Measurements from ENCODE around the gene VAV3. TPM values are rescaled to one million over a fixed set of nuclear protein-coding genes. Genes with fewer than 3 reads are reported as not detected.

The VAV3 gene
- total RNA-seq, 1 donor from 2014 or later: 2.6 TPM

- Mint-ChIP-seq H3K27me3 (ENCODE audit: low read depth, unreplicated experiment) (peaks cover 1% of the 10 kb centered on the region), H3K27ac (ENCODE audit: unreplicated experiment) (peak overlapping the region; percentile 79), H3K36me3 (ENCODE audit: low read depth, unreplicated experiment) (peaks cover 1% of the 10 kb centered on the region), H3K4me1 (ENCODE audit: low read depth, unreplicated experiment) (peaks cover 12% of the 10 kb centered on the region), H3K9me3 (ENCODE audit: unreplicated experiment) (no peaks in the 10 kb centered on the region), H3K4me3 (ENCODE audit: unreplicated experiment) (no peak overlapping the region)
- H3K9me3 ChIP-seq (ENCODE audit: insufficient read depth, low read depth, low read length): no peaks in the 10 kb centered on the region
- no peak overlapping the region for H3K4me3 ChIP-seq (ENCODE audit: insufficient read depth, low read depth, low read length)
- FAIRE-seq (no peak), DNase-seq (ENCODE audit: low read depth) (peak; percentile 77)
- H4K20me1 ChIP-seq (ENCODE audit: insufficient read depth, low read length): no peaks in the 10 kb centered on the region
- H3K79me2 ChIP-seq (ENCODE audit: insufficient read depth, low read length): no peaks in the 10 kb centered on the region
- no peak overlapping the region for H3K9ac ChIP-seq (ENCODE audit: low read length)
- no peak overlapping the region for H3K27ac ChIP-seq (ENCODE audit: low read depth, low read length)
- H3K4me2 ChIP-seq (ENCODE audit: low read length): peak overlapping the region; percentile 2
- peaks cover 9% of the 10 kb centered on the region for H3K4me1 ChIP-seq (ENCODE audit: insufficient read depth, low read length)
- no peak overlapping the region for H2AFZ ChIP-seq (ENCODE audit: low read depth, low read length)
- H3K36me3 ChIP-seq (ENCODE audit: insufficient read depth, low read length): no peaks in the 10 kb centered on the region
- peaks cover 4% of the 10 kb centered on the region for H3K27me3 ChIP-seq (ENCODE audit: insufficient read depth, low read length)
- no peak for TF ChIP-seq CTCF (IDR thresholded peaks at IDR 0.05; ENCODE audit: insufficient read depth, low read depth, low read length)
- TF ChIP-seq EZH2 (IDR thresholded peaks at IDR 0.05; ENCODE audit: insufficient read depth, low read length): no peak
These were observed 35.7 kb upstream of the VAV3 start for GRCh38 chr1:108000620-108001111.

- Histone ChIP-seq H3K9ac (ENCODE audit: low read length) (no peak overlapping the region), H4K20me1 (ENCODE audit: insufficient read depth, low read length) (no peaks in the 10 kb centered on the region), H3K36me3 (ENCODE audit: insufficient read depth, low read length) (no peaks in the 10 kb centered on the region), H3K9me3 (ENCODE audit: insufficient read depth, low read depth, low read length) (no peaks in the 10 kb centered on the region), H3K79me2 (ENCODE audit: insufficient read depth, low read length) (no peaks in the 10 kb centered on the region), H3K4me1 (ENCODE audit: insufficient read depth, low read length) (peaks cover 9% of the 10 kb centered on the region), H3K4me2 (ENCODE audit: low read length) (peak overlapping the region; percentile 2), H2AFZ (ENCODE audit: low read depth, low read length) (no peak overlapping the region), H3K27me3 (ENCODE audit: insufficient read depth, low read length) (peaks cover 4% of the 10 kb centered on the region), H3K27ac (ENCODE audit: low read depth, low read length) (no peak overlapping the region), H3K4me3 (ENCODE audit: insufficient read depth, low read depth, low read length) (no peak overlapping the region)
- TF ChIP-seq EZH2 (IDR thresholded peaks at IDR 0.05; ENCODE audit: insufficient read depth, low read length) (no peak), CTCF (IDR thresholded peaks at IDR 0.05; ENCODE audit: insufficient read depth, low read depth, low read length) (no peak)
- H3K27me3 Mint-ChIP-seq (ENCODE audit: low read depth, unreplicated experiment): peaks cover 1% of the 10 kb centered on the region
- peaks cover 12% of the 10 kb centered on the region for H3K4me1 Mint-ChIP-seq (ENCODE audit: low read depth, unreplicated experiment)
- peaks cover 1% of the 10 kb centered on the region for H3K36me3 Mint-ChIP-seq (ENCODE audit: low read depth, unreplicated experiment)
- H3K4me3 Mint-ChIP-seq (ENCODE audit: unreplicated experiment): no peak overlapping the region
- H3K9me3 Mint-ChIP-seq (ENCODE audit: unreplicated experiment): no peaks in the 10 kb centered on the region
- no peak for FAIRE-seq
- no peak for DNase-seq (ENCODE audit: low read depth)
- H3K27ac Mint-ChIP-seq (ENCODE audit: unreplicated experiment): peak overlapping the region; percentile 79
These were observed 35.2 kb upstream of the VAV3 start for GRCh38 chr1:108000184-108000583.

- Histone ChIP-seq H2AFZ (ENCODE audit: low read depth, low read length) (no peak overlapping the region), H3K4me2 (ENCODE audit: low read length) (no peak overlapping the region), H3K4me3 (ENCODE audit: insufficient read depth, low read depth, low read length) (no peak overlapping the region), H3K27ac (ENCODE audit: low read depth, low read length) (no peak overlapping the region), H3K27me3 (ENCODE audit: insufficient read depth, low read length) (peaks cover 4% of the 10 kb centered on the region), H3K9ac (ENCODE audit: low read length) (no peak overlapping the region), H3K4me1 (ENCODE audit: insufficient read depth, low read length) (peaks cover 9% of the 10 kb centered on the region), H3K36me3 (ENCODE audit: insufficient read depth, low read length) (no peaks in the 10 kb centered on the region), H4K20me1 (ENCODE audit: insufficient read depth, low read length) (no peaks in the 10 kb centered on the region), H3K9me3 (ENCODE audit: insufficient read depth, low read depth, low read length) (no peaks in the 10 kb centered on the region), H3K79me2 (ENCODE audit: insufficient read depth, low read length) (no peaks in the 10 kb centered on the region)
- no peak for TF ChIP-seq EZH2 (IDR thresholded peaks at IDR 0.05; ENCODE audit: insufficient read depth, low read length)
- no peak for TF ChIP-seq CTCF (IDR thresholded peaks at IDR 0.05; ENCODE audit: insufficient read depth, low read depth, low read length)
- Mint-ChIP-seq H3K27me3 (ENCODE audit: low read depth, unreplicated experiment) (peaks cover 4% of the 10 kb centered on the region), H3K36me3 (ENCODE audit: low read depth, unreplicated experiment) (no peaks in the 10 kb centered on the region), H3K4me1 (ENCODE audit: low read depth, unreplicated experiment) (peaks cover 12% of the 10 kb centered on the region), H3K27ac (ENCODE audit: unreplicated experiment) (no peak overlapping the region), H3K4me3 (ENCODE audit: unreplicated experiment) (no peak overlapping the region), H3K9me3 (ENCODE audit: unreplicated experiment) (no peaks in the 10 kb centered on the region)
- FAIRE-seq: no peak
- DNase-seq (ENCODE audit: low read depth): no peak
These were observed 32.9 kb upstream of the VAV3 start for GRCh38 chr1:107997866-107998265.

All from astrocyte (in vitro differentiated cells and primary cell).